OCI-LY7 (cell line): Measurements from ENCODE around the gene CXCL1. TPM values are rescaled to one million over a fixed set of nuclear protein-coding genes. Genes with fewer than 3 reads are reported as not detected.

ENCODE experiments used
- BruUV-seq: library from RNA; stranded (reverse); fragments of 400-500 nt; replicated peaks from 2 replicates; lab custom pipeline; 2021; lab: Mats Ljungman, UMichigan
- CTCF ChIA-PET: fragments of 300-600 bp; sonication (Branson Sonifier 250); formaldehyde crosslinking; loops from one replicate; lab custom pipeline; 2022; ENCODE audit warnings: antibody characterized with exemption; ENCODE audit not compliant: unreplicated experiment; lab: Charles Lee
- POLR2A ChIA-PET: fragments of 300-600 bp; sonication (Branson Sonifier 250); formaldehyde crosslinking; loops from one replicate; lab custom pipeline; 2022; ENCODE audit warnings: antibody characterized with exemption; lab: Charles Lee
- DNase-seq: peaks from one replicate; pipeline ENCODE4 v3.0.0-alpha.2; 2015; ENCODE audit warnings: low spot score
- H2AFZ ChIP-seq: fragments of 200-600 bp; sonication (generic), shearing (Covaris generic); 2 replicates; pipeline ENCODE4 v1.6.1; 2014; ENCODE audit warnings: mild to moderate bottlenecking, antibody characterized with exemption, low read length, moderate library complexity
- H3K27ac ChIP-seq: fragments of 200-600 bp; sonication (generic); 2 replicates; pipeline ENCODE4 v1.5.1; 2014; ENCODE audit warnings: mixed run types, low read depth, mild to moderate bottlenecking, moderate library complexity, low read length, inconsistent platforms; ENCODE audit not compliant: poor library complexity, severe bottlenecking
- H3K36me3 ChIP-seq: fragments of 200-600 bp; sonication (generic); 2 replicates; pipeline ENCODE4 v1.6.1; 2014; ENCODE audit warnings: mild to moderate bottlenecking, antibody characterized with exemption, low read length, moderate library complexity, mixed read lengths; ENCODE audit not compliant: insufficient read depth
- H3K4me1 ChIP-seq: fragments of 200-600 bp; sonication (generic); 2 replicates; pipeline ENCODE4 v1.5.1; 2014; ENCODE audit warnings: mild to moderate bottlenecking, low read length; ENCODE audit not compliant: insufficient read depth, poor library complexity, severe bottlenecking
- H3K4me2 ChIP-seq: fragments of 200-600 bp; sonication (generic); 2 replicates; pipeline ENCODE4 v1.6.1; 2014; ENCODE audit warnings: mild to moderate bottlenecking, low read length
- H3K4me3 ChIP-seq: fragments of 200-600 bp; sonication (generic); 2 replicates; pipeline ENCODE4 v1.5.1; 2014; ENCODE audit warnings: mild to moderate bottlenecking, low read depth, low read length; ENCODE audit not compliant: poor library complexity, severe bottlenecking
- H3K79me2 ChIP-seq: fragments of 200-600 bp; sonication (generic); 2 replicates; pipeline ENCODE4 v1.6.1; 2016; ENCODE audit warnings: low read depth, mild to moderate bottlenecking, low read length, moderate library complexity, mixed read lengths; ENCODE audit not compliant: insufficient read depth
- H3K9me2 ChIP-seq: fragments of 200-600 bp; sonication (generic); 2 replicates; pipeline ENCODE4 v1.6.1; 2016; ENCODE audit warnings: mild to moderate bottlenecking, low read length, mixed read lengths; ENCODE audit not compliant: insufficient read depth
- H3K9me3 ChIP-seq: fragments of 200-600 bp; sonication (generic); 2 replicates; pipeline ENCODE4 v1.6.1; 2014; ENCODE audit warnings: mild to moderate bottlenecking, mixed run types, low read length, mixed read lengths
- H4K20me1 ChIP-seq: fragments of 200-600 bp; sonication (generic); 2 replicates; pipeline ENCODE4 v1.6.1; 2014; ENCODE audit warnings: mild to moderate bottlenecking, antibody characterized with exemption, low read length, moderate library complexity, mixed read lengths; ENCODE audit not compliant: insufficient read depth
- EZH2phosphoT487 ChIP-seq: fragments of 200-600 bp; sonication (generic); IDR thresholded peaks from 2 replicates; pipeline ENCODE4 v1.6.1; 2018; ENCODE audit warnings: low read depth, borderline replicate concordance, mild to moderate bottlenecking, mixed run types, antibody characterized with exemption, low read length, moderate library complexity, mixed read lengths
- intact Hi-C: fragments of 100-400 bp; cut with micrococcal nuclease; formaldehyde crosslinking; loops from one replicate; pipeline ENCODE4 v1.10.0; 2022; ENCODE audit not compliant: unreplicated experiment
- total RNA-seq, 2 experiments: library from RNA; depleted of rRNA in 1 of 2; stranded (reverse); fragments of >200 nt in 1 of 2; shearing (Covaris generic) in 1 of 2; gene quantifications; 2 replicates each; pipeline ENCODE4 v1.2.3, GENCODE V29; 2014 to 2022
- TF ChIP-seq, protein P1 (sequence below): fragments of 200-600 bp; sonication (generic); conservative IDR thresholded peaks from 2 replicates; pipeline ENCODE4 v1.5.1; 2014; ENCODE audit warnings: mild to moderate bottlenecking, antibody characterized with exemption, low read length, moderate library complexity, mixed read lengths

The CXCL1 gene
- total RNA-seq, 2 experiments from 2014 or later, result not detected

- Histone ChIP-seq H3K4me1 (no peaks in the 10 kb centered on the region), H3K27ac (no peak overlapping the region), H4K20me1 (no peaks in the 10 kb centered on the region), H3K9me3 (no peaks in the 10 kb centered on the region), H3K79me2 (no peaks in the 10 kb centered on the region), H2AFZ (no peak overlapping the region), H3K9me2 (no peaks in the 10 kb centered on the region; the same call in 1 of the 2 replicates), H3K4me2 (no peak overlapping the region), H3K4me3 (no peak overlapping the region), H3K36me3 (no peaks in the 10 kb centered on the region)
- no TSS peak for BruUV-seq
- CTCF ChIA-PET, result no interaction called here
- intact Hi-C loops, result no loop called here
- no peak for TF ChIP-seq EZH2phosphoT487
- TF ChIP-seq, protein P1, sequence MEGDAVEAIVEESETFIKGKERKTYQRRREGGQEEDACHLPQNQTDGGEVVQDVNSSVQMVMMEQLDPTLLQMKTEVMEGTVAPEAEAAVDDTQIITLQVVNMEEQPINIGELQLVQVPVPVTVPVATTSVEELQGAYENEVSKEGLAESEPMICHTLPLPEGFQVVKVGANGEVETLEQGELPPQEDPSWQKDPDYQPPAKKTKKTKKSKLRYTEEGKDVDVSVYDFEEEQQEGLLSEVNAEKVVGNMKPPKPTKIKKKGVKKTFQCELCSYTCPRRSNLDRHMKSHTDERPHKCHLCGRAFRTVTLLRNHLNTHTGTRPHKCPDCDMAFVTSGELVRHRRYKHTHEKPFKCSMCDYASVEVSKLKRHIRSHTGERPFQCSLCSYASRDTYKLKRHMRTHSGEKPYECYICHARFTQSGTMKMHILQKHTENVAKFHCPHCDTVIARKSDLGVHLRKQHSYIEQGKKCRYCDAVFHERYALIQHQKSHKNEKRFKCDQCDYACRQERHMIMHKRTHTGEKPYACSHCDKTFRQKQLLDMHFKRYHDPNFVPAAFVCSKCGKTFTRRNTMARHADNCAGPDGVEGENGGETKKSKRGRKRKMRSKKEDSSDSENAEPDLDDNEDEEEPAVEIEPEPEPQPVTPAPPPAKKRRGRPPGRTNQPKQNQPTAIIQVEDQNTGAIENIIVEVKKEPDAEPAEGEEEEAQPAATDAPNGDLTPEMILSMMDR, result no peak
- no peak for DNase-seq
- POLR2A ChIA-PET, result interaction anchor here (0.6 kb wide), 1 partner anchor 397 kb away, joined by 3 read pairs; no protein-coding TSS in a partner anchor
These were observed 39.8 kb downstream of the CXCL1 start for GRCh38 chr4:73908965-73909364.

DNA sequence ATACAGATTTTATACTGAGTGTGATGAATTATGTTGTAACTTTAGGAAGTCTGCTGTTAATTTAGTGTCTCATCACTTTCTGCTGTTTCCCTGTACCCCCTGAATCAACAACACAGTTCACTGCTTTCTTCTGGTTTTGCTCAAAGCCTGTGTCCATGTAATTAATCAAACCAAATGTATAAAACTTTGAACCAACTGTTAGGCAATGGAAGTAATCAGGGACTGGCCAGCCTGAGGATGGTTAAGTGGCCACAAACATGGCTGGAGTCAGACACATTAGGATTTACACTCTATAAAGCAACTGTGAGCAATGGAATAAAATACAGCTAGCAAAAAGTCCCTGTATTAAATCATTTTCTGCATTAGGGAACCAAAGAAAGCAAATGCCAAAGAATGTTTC lies 42.6 kb downstream of the CXCL1 start:
- ChIA-PET CTCF (no interaction called here), POLR2A (no interaction called here)
- Histone ChIP-seq H3K36me3 (no peaks in the 10 kb centered on the region), H2AFZ (no peak overlapping the region), H3K9me3 (no peaks in the 10 kb centered on the region), H4K20me1 (no peaks in the 10 kb centered on the region), H3K4me3 (no peak overlapping the region), H3K9me2 (no peaks in the 10 kb centered on the region; the same call in 1 of the 2 replicates), H3K4me1 (no peaks in the 10 kb centered on the region), H3K27ac (no peak overlapping the region), H3K79me2 (no peaks in the 10 kb centered on the region), H3K4me2 (no peak overlapping the region)
- no TSS peak for BruUV-seq
- TF ChIP-seq, protein P1, result no peak
- no peak for TF ChIP-seq EZH2phosphoT487
- no peak for DNase-seq
- intact Hi-C loops, result no loop called here

- no peaks in the 10 kb centered on the region; the same call in 1 of the 2 replicates for H3K9me2 ChIP-seq
- BruUV-seq, result no TSS peak
- H3K27ac ChIP-seq, result no peak overlapping the region
- H4K20me1 ChIP-seq, result no peaks in the 10 kb centered on the region
- H3K4me3 ChIP-seq, result no peak overlapping the region
- DNase-seq, result no peak
- H3K9me3 ChIP-seq, result no peaks in the 10 kb centered on the region
- ChIA-PET CTCF (no interaction called here), POLR2A (no interaction called here)
- intact Hi-C loops, result no loop called here
- TF ChIP-seq, protein P1, result no peak
- no peak for TF ChIP-seq EZH2phosphoT487
- no peaks in the 10 kb centered on the region for H3K4me1 ChIP-seq
- no peak overlapping the region for H3K4me2 ChIP-seq
- no peak overlapping the region for H2AFZ ChIP-seq
- H3K36me3 ChIP-seq, result no peaks in the 10 kb centered on the region
- H3K79me2 ChIP-seq, result no peaks in the 10 kb centered on the region
These were observed 43.0 kb downstream of the CXCL1 start for GRCh38 chr4:73912191-73912590.
